ENCODE results near the gene SPATA31C2.
"Not testable (repeated sequence)": the region's sequence is repeated elsewhere in the genome, so short reads cannot be mapped to it uniquely, and the experiment has no call there.

Gene SPATA31C2

GRCh38 chr9:88127700-88128300, 10.5 kb downstream of the SPATA31C2 start:
- in situ Hi-C loops (cut with HindIII; ENCODE audit: low sequenced_read_pairs), result not testable (repeated sequence)

- in situ Hi-C loops (cut with HindIII; ENCODE audit: low sequenced_read_pairs), result not testable (repeated sequence)
Observed at GRCh38 chr9:88123413-88123812, 14.9 kb downstream of the SPATA31C2 start.

- in situ Hi-C loops (cut with HindIII; ENCODE audit: low sequenced_read_pairs), result not testable (repeated sequence)
Observed at GRCh38 chr9:88118121-88118520, 20.2 kb downstream of the SPATA31C2 start.

GRCh38 chr9:88114968-88115612, 23.2 kb downstream of the SPATA31C2 start:
- in situ Hi-C loops (cut with HindIII; ENCODE audit: low sequenced_read_pairs), result not testable (repeated sequence)

- in situ Hi-C loops (cut with HindIII; ENCODE audit: low sequenced_read_pairs), result not testable (repeated sequence)
Observed at GRCh38 chr9:88114283-88114967, 23.9 kb downstream of the SPATA31C2 start.

GRCh38 chr9:88113156-88114130, 24.8 kb downstream of the SPATA31C2 start:
- in situ Hi-C loops (cut with HindIII; ENCODE audit: low sequenced_read_pairs), result not testable (repeated sequence)

- in situ Hi-C loops (cut with HindIII; ENCODE audit: low sequenced_read_pairs), result no loop called here
Observed at GRCh38 chr9:88110026-88110425, 28.2 kb downstream of the SPATA31C2 start.

- in situ Hi-C loops (cut with HindIII; ENCODE audit: low sequenced_read_pairs), result no loop called here
Observed at GRCh38 chr9:88108779-88109178, 29.5 kb downstream of the SPATA31C2 start.

- in situ Hi-C loops (cut with HindIII; ENCODE audit: low sequenced_read_pairs), result no loop called here
Observed at GRCh38 chr9:88106492-88106891, 31.8 kb downstream of the SPATA31C2 start.

GRCh38 chr9:88092797-88093331, 45.4 kb downstream of the SPATA31C2 start:
- in situ Hi-C loops (cut with HindIII; ENCODE audit: low sequenced_read_pairs), result no loop called here

- in situ Hi-C loops (cut with HindIII; ENCODE audit: low sequenced_read_pairs), result no loop called here
Observed at GRCh38 chr9:88090151-88090581, 48.1 kb downstream of the SPATA31C2 start.

- in situ Hi-C loops (cut with HindIII; ENCODE audit: low sequenced_read_pairs), result no loop called here
Observed at GRCh38 chr9:88087906-88088305, 50.4 kb downstream of the SPATA31C2 start.

- in situ Hi-C loops (cut with HindIII; ENCODE audit: low sequenced_read_pairs), result no loop called here
Observed at GRCh38 chr9:88085476-88085875, 52.8 kb downstream of the SPATA31C2 start.

- in situ Hi-C loops (cut with HindIII; ENCODE audit: low sequenced_read_pairs), result no loop called here
Observed at GRCh38 chr9:88084357-88085183, 53.7 kb downstream of the SPATA31C2 start.

Measured in DLD1 (cell line).